Epidermal melanocyte (primary cell): ENCODE results near the gene ECEL1.

Experiments
- DNase-seq: peaks from one replicate; pipeline ENCODE4 v3.0.0; 2011; ENCODE audit warnings: low spot score; ENCODE audit not compliant: insufficient read length

The ECEL1 gene

DNA sequence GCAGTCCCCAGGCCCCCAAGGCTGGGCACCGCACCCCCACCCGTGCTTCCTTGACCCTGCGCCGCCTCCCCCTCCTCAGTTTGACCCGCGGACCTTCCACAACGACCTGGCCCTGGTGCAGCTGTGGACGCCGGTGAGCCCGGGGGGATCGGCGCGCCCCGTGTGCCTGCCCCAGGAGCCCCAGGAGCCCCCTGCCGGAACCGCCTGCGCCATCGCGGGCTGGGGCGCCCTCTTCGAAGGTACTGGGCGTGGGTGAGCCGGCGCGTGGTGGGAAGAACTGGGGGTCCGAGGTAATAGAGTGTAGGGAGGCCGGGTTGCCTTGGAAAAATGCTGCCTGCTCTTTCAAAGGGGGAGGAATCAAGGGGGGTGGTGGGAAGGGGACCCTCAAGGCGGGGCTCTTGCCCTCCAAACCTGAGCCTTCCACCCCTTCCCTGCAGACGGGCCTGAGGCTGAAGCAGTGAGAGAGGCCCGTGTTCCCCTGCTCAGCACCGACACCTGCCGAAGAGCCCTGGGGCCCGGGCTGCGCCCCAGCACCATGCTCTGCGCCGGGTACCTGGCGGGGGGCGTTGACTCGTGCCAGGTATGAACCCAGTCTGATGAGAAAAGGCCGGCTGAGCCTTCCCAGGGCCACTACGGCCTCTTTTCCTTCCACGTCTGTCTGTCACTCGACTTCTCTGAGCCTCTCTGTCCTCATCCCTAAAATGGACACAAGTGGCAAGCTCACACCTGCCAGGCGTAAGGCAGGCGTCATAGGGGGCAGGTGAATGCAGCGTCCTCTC lies 35.2 kb upstream of the ECEL1 start:
- DNase-seq = no peak

GRCh38 chr2:232521959-232522622 lies 34.5 kb upstream of the ECEL1 start:
- peak; percentile 66 for DNase-seq

GRCh38 chr2:232521098-232521497 lies 33.5 kb upstream of the ECEL1 start:
- no peak for DNase-seq

- no peak for DNase-seq
Measured at GRCh38 chr2:232520489-232520888, 32.9 kb upstream of the ECEL1 start.

GRCh38 chr2:232519581-232520438 lies 32.2 kb upstream of the ECEL1 start, which contains the start of gene PRSS56:
Gene PRSS56, plus strand, starts transcription at chr2:232520388. Its CDS starts 211 bp downstream, at chr2:232520599.
- DNase-seq = no peak

DNA sequence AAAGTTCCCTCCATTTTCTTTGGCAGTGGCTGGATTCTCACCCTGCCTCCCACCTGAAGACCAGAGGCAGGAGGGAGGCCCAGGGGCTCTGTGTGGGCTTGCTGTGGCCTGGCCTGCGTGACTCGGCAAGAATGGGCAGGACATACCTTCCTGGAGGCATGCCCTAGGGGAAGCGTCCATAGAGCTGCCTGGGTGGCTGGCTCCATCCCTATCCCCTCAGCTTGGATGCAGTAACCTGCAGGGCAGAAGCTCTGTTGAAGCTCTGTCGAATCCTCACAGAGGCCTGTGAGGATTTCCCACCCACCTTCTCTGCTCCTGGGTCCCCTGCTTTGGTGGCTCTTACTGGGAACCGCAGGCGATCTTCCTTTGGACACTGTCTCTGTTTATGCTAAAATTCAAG lies 31.2 kb upstream of the ECEL1 start:
- no peak for DNase-seq

GRCh38 chr2:232516551-232516950 lies 28.9 kb upstream of the ECEL1 start:
- no peak for DNase-seq

DNA sequence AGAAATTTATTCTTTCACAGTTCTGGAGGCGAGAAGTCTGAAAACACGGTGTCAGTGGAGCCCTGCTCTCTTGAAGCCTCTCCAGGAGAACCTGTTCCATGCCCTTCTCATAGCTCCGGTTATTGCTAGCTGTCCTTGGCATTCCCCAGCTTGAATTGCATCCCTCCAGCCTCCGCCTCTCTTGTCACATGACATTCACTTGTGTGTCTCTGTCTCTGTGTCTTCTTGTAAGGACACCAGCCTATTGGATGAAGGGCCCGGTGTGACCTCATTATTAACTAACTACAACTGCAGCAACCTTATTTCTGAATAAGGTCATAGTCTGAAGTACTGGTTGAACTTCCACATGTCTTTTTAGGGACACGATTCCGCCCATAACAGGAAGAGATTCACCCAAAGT lies 28.0 kb upstream of the ECEL1 start:
- DNase-seq = no peak

GRCh38 chr2:232513353-232513752 lies 25.7 kb upstream of the ECEL1 start:
- no peak for DNase-seq

DNA sequence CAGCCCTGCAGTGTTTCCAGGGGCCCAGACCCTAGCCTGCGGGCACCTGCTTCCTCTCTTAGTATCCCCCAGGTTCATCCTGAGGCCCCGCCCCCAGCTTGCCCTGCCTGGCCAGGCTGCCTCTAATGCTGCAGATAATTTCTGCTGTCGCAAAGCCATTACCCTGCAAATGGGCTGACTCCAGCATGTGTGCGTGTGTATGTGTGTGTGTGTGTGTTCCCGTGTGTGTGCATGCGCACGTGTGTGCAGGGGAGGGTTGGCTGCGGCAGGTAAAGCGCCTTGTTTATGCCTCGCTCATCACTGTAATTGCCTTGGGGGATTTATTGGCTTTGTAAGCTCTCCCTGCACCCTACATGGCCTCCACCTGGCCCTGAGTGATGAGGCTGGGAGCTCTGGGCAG lies 25.0 kb upstream of the ECEL1 start:
- DNase-seq = no peak

GRCh38 chr2:232511336-232511890 lies 23.8 kb upstream of the ECEL1 start:
- DNase-seq = no peak

- no peak for DNase-seq
Measured at GRCh38 chr2:232508251-232508650, 20.6 kb upstream of the ECEL1 start.

- no peak for DNase-seq
Measured at GRCh38 chr2:232506709-232507108, 19.1 kb upstream of the ECEL1 start.

DNA sequence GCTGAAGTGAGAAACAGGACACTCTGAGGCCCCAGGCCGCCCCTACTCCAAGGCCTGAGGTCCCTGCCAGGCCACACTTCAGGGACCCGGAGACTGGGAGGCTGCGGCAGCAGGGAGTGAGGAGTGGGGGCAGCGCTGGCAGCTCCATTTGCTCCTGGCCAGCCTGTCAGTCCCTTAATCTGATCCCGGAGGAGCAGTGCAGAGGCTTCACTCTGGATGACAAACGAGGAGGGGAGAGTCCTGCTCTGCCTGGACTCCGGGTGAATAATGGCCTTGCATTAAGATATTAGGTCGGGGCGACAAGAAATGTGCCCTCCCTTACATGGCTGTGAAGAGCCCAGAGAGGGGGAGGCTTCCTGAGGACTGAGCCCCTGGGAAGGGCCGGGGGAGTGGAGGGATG lies 18.2 kb upstream of the ECEL1 start:
- DNase-seq = no peak

DNA sequence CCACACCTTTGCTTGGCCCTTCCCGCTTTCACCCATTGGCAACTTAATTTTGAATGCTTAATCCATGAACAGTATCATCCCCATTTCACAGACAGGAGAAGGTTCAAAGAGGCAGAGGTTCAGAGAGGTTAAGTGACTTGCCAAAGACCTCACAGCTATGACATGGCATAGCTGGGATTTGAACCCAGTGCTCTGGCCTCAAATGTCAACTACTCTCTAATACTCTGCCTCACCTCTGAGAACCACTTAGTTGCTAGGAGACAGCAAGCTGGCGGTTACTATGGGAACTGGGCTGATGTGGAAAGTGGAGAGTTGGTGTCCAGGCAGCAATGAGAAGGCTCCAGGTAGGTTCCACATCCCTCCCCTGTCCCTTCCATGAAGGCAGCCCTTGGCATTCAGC lies 16.8 kb upstream of the ECEL1 start:
- DNase-seq = no peak

DNA sequence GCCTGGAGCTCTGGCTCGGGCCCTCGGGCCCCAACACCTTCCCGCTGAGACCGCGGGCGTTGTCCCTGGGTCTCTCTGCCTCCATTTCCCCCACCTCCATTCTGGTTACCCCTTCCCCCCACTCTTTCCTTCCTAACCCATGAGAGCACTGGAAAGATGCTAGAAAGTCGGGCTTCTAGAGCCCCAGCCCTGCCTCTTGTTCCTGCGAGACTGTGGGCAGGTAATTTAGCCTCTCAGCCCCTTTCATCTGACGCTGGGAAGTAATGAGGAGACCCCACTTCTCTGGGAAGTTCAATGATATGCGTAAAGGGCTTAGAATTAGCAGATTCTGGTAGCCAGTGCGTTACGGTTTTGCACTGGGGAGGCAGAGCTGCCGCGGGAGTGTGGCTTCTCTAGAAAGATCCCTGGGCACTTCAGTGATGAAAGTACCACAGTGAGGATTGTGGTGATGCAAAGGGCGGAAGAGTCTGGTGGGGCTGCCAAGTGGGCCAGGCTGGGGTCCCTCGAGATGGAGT lies 16.2 kb upstream of the ECEL1 start:
- no peak for DNase-seq

DNA sequence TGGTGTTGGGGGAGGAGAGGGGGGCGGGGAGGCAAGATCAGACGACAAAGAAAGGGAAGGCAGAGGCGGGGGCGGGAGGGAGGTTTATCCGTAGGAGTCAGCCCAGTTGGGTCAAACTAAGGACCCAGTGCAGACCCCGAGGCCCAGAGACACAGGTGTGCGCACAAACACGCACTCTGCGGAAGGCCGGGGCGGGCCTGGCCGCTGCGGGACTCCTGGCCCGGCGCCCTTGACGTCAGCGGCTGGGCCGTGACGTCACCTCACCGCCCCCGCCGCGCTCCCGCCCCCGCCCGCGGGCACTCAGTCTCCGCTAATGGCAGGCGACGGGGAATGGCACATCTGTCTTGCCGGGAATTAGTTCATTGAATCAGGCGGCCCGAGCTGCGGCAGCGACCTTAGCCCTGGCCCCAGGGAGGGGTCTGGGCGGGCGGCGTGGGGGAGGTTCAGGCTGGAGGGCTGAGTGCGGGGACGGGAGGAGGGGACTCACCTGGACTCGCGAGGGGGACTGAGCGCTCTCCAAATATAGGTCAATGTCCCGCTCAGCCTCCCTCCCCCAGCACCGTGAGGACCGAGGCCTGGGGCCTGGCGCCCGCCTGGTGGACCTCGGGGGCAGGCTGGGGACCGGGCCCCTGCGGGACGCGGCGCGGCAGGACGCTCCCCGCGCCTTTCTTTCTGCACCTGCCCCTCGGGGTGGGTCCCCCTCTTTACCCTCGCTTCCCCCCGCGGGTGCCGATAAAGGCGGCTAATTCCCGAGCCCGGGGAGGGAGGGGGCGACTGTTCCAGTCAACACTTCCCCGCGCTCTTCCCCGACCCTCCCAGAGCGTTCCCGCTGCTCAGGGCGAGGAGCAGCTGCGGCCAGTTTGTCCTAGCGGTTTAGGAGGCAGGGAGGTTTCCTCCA lies 15.5 kb upstream of the ECEL1 start:
- no peak for DNase-seq

GRCh38 chr2:232502511-232502910 lies 14.9 kb upstream of the ECEL1 start:
- DNase-seq = no peak

GRCh38 chr2:232501794-232502390 lies 14.3 kb upstream of the ECEL1 start:
- DNase-seq = no peak

- no peak for DNase-seq
Measured at GRCh38 chr2:232501331-232501771, 13.7 kb upstream of the ECEL1 start.
